SK-N-SH (cell line): ENCODE results near the gene MFSD6L. TPM values are rescaled to one million over a fixed set of nuclear protein-coding genes. Genes with fewer than 3 reads are reported as not detected.

ENCODE experiments used
- CTCF ChIA-PET: fragments of 300-600, 350-600 bp; formaldehyde crosslinking; extraction: SDS; loops from one replicate; lab custom pipeline; 2021; lab: Yijun Ruan, JAX
- POLR2A ChIA-PET: fragments of 350-600 bp; sonication (Branson Sonifier 250); formaldehyde crosslinking; extraction: SDS; loops from one replicate; lab custom pipeline; 2020; ENCODE audit warnings: antibody characterized with exemption, inconsistent platforms; lab: Yijun Ruan, JAX
- DNase-seq: peaks from one replicate; pipeline ENCODE4 v3.0.0; 2012
- H2AFZ ChIP-seq: fragments of 200-600 bp; sonication (generic); 2 replicates; pipeline ENCODE4 v1.8.1; 2016; ENCODE audit warnings: antibody characterized with exemption, mild to moderate bottlenecking, low read depth
- H3F3A ChIP-seq: fragments of 200-600 bp; sonication (generic); replicated peaks from 2 replicates; pipeline ENCODE3; 2016; ENCODE audit warnings: antibody characterized with exemption, mild to moderate bottlenecking; ENCODE audit not compliant: insufficient read depth
- H3K27ac ChIP-seq, 2 experiments: fragments of 200-500 bp in 1 of 2; fragments of 200-600 bp in 1 of 2; sonication (Bioruptor generic) in 1 of 2; sonication (generic), shearing (Covaris generic) in 1 of 2; 2 replicates each; pipeline versions ENCODE4 v1.5.1 to v1.6.1; 2014 to 2016; ENCODE audit warnings: low read depth in 2 of 2, inconsistent platforms in 1 of 2, low read length in 1 of 2, mild to moderate bottlenecking in 1 of 2, mixed read lengths in 1 of 2
- H3K27me3 ChIP-seq: fragments of 200-600 bp; sonication (generic), shearing (Covaris generic); 2 replicates; pipeline ENCODE4 v1.6.1; 2016; ENCODE audit warnings: mixed run types; ENCODE audit not compliant: insufficient read depth
- H3K36me3 ChIP-seq, 2 experiments: fragments of 200-500 bp in 1 of 2; fragments of 200-600 bp in 1 of 2; sonication (Bioruptor generic) in 1 of 2; sonication (generic) in 1 of 2; replicated peaks in 1 of 2; 2 replicates each; pipeline versions ENCODE3 to v1.5.1; 2014 to 2016; ENCODE audit warnings: low read length in 1 of 2, mild to moderate bottlenecking in 1 of 2; ENCODE audit not compliant: insufficient read depth in 2 of 2, control insufficient read depth in 1 of 2
- H3K4me1 ChIP-seq, 2 experiments: fragments of 200-500 bp in 1 of 2; fragments of 200-600 bp in 1 of 2; sonication (Bioruptor generic) in 1 of 2; sonication (generic), shearing (Covaris generic) in 1 of 2; 2 replicates each; pipeline versions ENCODE4 v1.5.1 to v1.6.1; 2014 to 2016; ENCODE audit warnings: low read depth in 1 of 2, low read length in 1 of 2, mixed run types in 1 of 2; ENCODE audit not compliant: insufficient read depth in 2 of 2, control insufficient read depth in 1 of 2
- H3K4me2 ChIP-seq: fragments of 200-600 bp; sonication (generic), shearing (Covaris generic); 2 replicates; pipeline ENCODE4 v1.6.1; 2017; ENCODE audit warnings: mixed run types
- H3K4me3 ChIP-seq, 2 experiments: fragments of 200-500 bp in 1 of 2; fragments of 200-600 bp in 1 of 2; sonication (Bioruptor generic) in 1 of 2; sonication (generic), shearing (Covaris generic) in 1 of 2; 2 replicates each; pipeline versions ENCODE4 v1.5.1 to v1.8.1; 2014 to 2016; ENCODE audit warnings: low read depth in 2 of 2, inconsistent platforms in 1 of 2, low read length in 1 of 2, mild to moderate bottlenecking in 1 of 2, mixed read lengths in 1 of 2, moderate library complexity in 1 of 2
- H3K79me2 ChIP-seq: fragments of 200-600 bp; sonication (generic); 2 replicates; pipeline ENCODE4 v1.8.1; 2017; ENCODE audit warnings: mild to moderate bottlenecking; ENCODE audit not compliant: insufficient read depth
- H3K9ac ChIP-seq: fragments of 200-600 bp; sonication (generic); 2 replicates; pipeline ENCODE4 v1.6.1; 2017; ENCODE audit warnings: mixed run types
- H3K9me2 ChIP-seq: fragments of 200-600 bp; sonication (generic); 2 replicates; pipeline ENCODE4 v1.6.1; 2017; ENCODE audit warnings: mixed run types
- H3K9me3 ChIP-seq: fragments of 200-600 bp; sonication (generic); 2 replicates; pipeline ENCODE4 v1.6.1; 2017; ENCODE audit warnings: mixed run types, mild to moderate bottlenecking, moderate library complexity
- H4K20me1 ChIP-seq: fragments of 200-600 bp; sonication (generic); 2 replicates; pipeline ENCODE4 v1.6.1; 2017; ENCODE audit warnings: mild to moderate bottlenecking, mixed run types; ENCODE audit not compliant: insufficient read depth
- CHD2 ChIP-seq: fragments of 150-350 bp; IDR thresholded peaks from 2 replicates; pipeline ENCODE4 v1.6.1; 2018; ENCODE audit warnings: low read length; ENCODE audit not compliant: partially characterized antibody
- CTCF ChIP-seq: fragments of 200-600 bp; sonication (generic); IDR thresholded peaks from 2 replicates; pipeline ENCODE4 v1.6.1; 2017; ENCODE audit warnings: antibody characterized with exemption, mild to moderate bottlenecking, moderate library complexity
- ELF1 ChIP-seq: IDR thresholded peaks from 2 replicates; pipeline ENCODE4 v1.4.0; 2012
- EP300 ChIP-seq, 2 experiments: IDR thresholded peaks; 2 replicates each; pipeline versions ENCODE4 v1.4.0 to v1.6.1; 2012; ENCODE audit warnings: borderline replicate concordance in 1 of 2, low read depth in 1 of 2, low read length in 1 of 2
- EZH2phosphoT487 ChIP-seq: fragments of 200-600 bp; sonication (generic); IDR thresholded peaks from 2 replicates; pipeline ENCODE4 v1.6.1; 2017; ENCODE audit warnings: low read depth, mixed run types, mild to moderate bottlenecking, antibody characterized with exemption, moderate library complexity, borderline replicate concordance
- FOSL2 ChIP-seq: IDR thresholded peaks from 2 replicates; pipeline ENCODE4 v1.4.0; 2012; ENCODE audit warnings: low read depth, mild to moderate bottlenecking, moderate library complexity, borderline replicate concordance
- GATA2 ChIP-seq: sonication (generic); formaldehyde crosslinking; IDR thresholded peaks from 2 replicates; pipeline ENCODE4 v1.5.0; 2020; ENCODE audit warnings: mild to moderate bottlenecking, missing genetic modification reagents
- MAX ChIP-seq: IDR thresholded peaks from 2 replicates; pipeline ENCODE4 v1.4.0; 2012; ENCODE audit warnings: low read depth
- MEF2A ChIP-seq: IDR thresholded peaks from 2 replicates; pipeline ENCODE4 v1.4.0; 2012; ENCODE audit warnings: low read depth, borderline replicate concordance
- POLR2AphosphoS5 ChIP-seq: IDR thresholded peaks from 2 replicates; pipeline ENCODE4 v1.6.1; 2012; ENCODE audit warnings: low read depth, low read length
- RAD21 ChIP-seq: IDR thresholded peaks from 2 replicates; pipeline ENCODE4 v1.6.1; 2012; ENCODE audit warnings: mild to moderate bottlenecking, low read length
- RCOR1 ChIP-seq: fragments of 150-350 bp; IDR thresholded peaks from 2 replicates; pipeline ENCODE4 v1.6.1; 2017; ENCODE audit warnings: antibody characterized with exemption, low read length
- REST ChIP-seq: IDR thresholded peaks from 2 replicates; pipeline ENCODE4 v1.6.1; 2012; ENCODE audit warnings: mild to moderate bottlenecking, low read depth, low read length, moderate library complexity
- RFX5 ChIP-seq: IDR thresholded peaks from 2 replicates; pipeline ENCODE4 v1.6.1; 2012; ENCODE audit warnings: mild to moderate bottlenecking, improper control_type of control experiment, low read length
- RXRA ChIP-seq: IDR thresholded peaks from 2 replicates; pipeline ENCODE4 v1.4.0; 2012; ENCODE audit warnings: low read depth, mild to moderate bottlenecking, borderline replicate concordance
- SIN3A ChIP-seq: IDR thresholded peaks from 2 replicates; pipeline ENCODE4 v1.6.1; 2012; ENCODE audit warnings: low read depth, mild to moderate bottlenecking, low read length, moderate library complexity, borderline replicate concordance
- SMC3 ChIP-seq: IDR thresholded peaks from 2 replicates; pipeline ENCODE4 v1.6.1; 2012; ENCODE audit warnings: low read depth, low read length, improper control_type of control experiment
- TAF1 ChIP-seq: IDR thresholded peaks from 2 replicates; pipeline ENCODE4 v1.6.1; 2012; ENCODE audit warnings: low read depth, mild to moderate bottlenecking, low read length, moderate library complexity, borderline replicate concordance
- USF1 ChIP-seq: IDR thresholded peaks from 2 replicates; pipeline ENCODE4 v1.4.0; 2012; ENCODE audit warnings: low read depth, borderline replicate concordance
- whole genome bisulfite sequencing: methylation state at CpG from one replicate; pipeline ENCODE4 v1.1.6; 2017; ENCODE audit warnings: low lambda C conversion rate; 5-methylcytosine and 5-hydroxymethylcytosine counted together
- polyA plus RNA-seq, 3 experiments: library from polyadenylated mRNA; depleted of rRNA; stranded (reverse); fragments of >200 nt; gene quantifications; 2 replicates each; pipeline ENCODE4 v1.2.3, GENCODE V29; 2012

MFSD6L gene
- polyA plus RNA-seq, 1 of the 3 experiments (the other 2 are of a cell fraction): not detected

GRCh38 chr17:8791248-8791909, 7.8 kb downstream of the MFSD6L start:
- no peak overlapping the region for H3K27ac ChIP-seq
- no peak overlapping the region for H3K9ac ChIP-seq
- CTCF ChIA-PET: interaction anchor here (1.6 kb wide), 1 partner anchor 408 kb away, joined by 4 read pairs; no protein-coding TSS in a partner anchor
- TF ChIP-seq ELF1 (no peak), CTCF (peak; percentile 38)
- no peaks in the 10 kb centered on the region for H3F3A ChIP-seq
- no peaks in the 10 kb centered on the region for H3K36me3 ChIP-seq
- H3K27me3 ChIP-seq: peaks cover 22% of the 10 kb centered on the region; the same call in 1 of the 2 replicates
- 46% methylated on average over 4 of the region's 4 CpGs for WGBS
- POLR2A ChIA-PET: no interaction called here
- H3K4me2 ChIP-seq: no peak overlapping the region
- H4K20me1 ChIP-seq: no peaks in the 10 kb centered on the region
- H2AFZ ChIP-seq: no peak overlapping the region
- H3K9me2 ChIP-seq: no peaks in the 10 kb centered on the region
- no peak for DNase-seq
- H3K79me2 ChIP-seq: no peaks in the 10 kb centered on the region
- H3K4me1 ChIP-seq: no peaks in the 10 kb centered on the region
- no peaks in the 10 kb centered on the region for H3K9me3 ChIP-seq
- no peak overlapping the region for H3K4me3 ChIP-seq

- Histone ChIP-seq H4K20me1 (no peaks in the 10 kb centered on the region), H3K27me3 (peaks cover 17% of the 10 kb centered on the region; the same call in 1 of the 2 replicates), H3K4me3 (no peak overlapping the region), H3K9me2 (no peaks in the 10 kb centered on the region), H3K36me3 (no peaks in the 10 kb centered on the region)
- 17% methylated on average over 9 of the region's 10 CpGs for WGBS
- POLR2A ChIA-PET: no interaction called here
- CTCF ChIA-PET: interaction anchor here (1.6 kb wide), 1 partner anchor 406 kb away, joined by 4 read pairs; no protein-coding TSS in a partner anchor
- TF ChIP-seq EP300 (IDR thresholded peaks at IDR 0.05; ENCODE audit: borderline replicate concordance in 1 of 2, low read depth in 1 of 2, low read length in 1 of 2) (no peak), SIN3A (no peak), RXRA (no peak), RFX5 (no peak), POLR2AphosphoS5 (no peak), USF1 (no peak), TAF1 (no peak), MAX (no peak), SMC3 (no peak), FOSL2 (no peak), MEF2A (no peak), EZH2phosphoT487 (no peak), REST (no peak), RCOR1 (no peak), RAD21 (no peak), ELF1 (no peak), CHD2 (no peak), GATA2 (no peak)
- TF ChIP-seq, all 33 proteins: peak for 0
- Histone ChIP-seq H3K4me2 (no peak overlapping the region), H3F3A (no peaks in the 10 kb centered on the region), H2AFZ (no peak overlapping the region), H3K79me2 (no peaks in the 10 kb centered on the region), H3K9me3 (no peaks in the 10 kb centered on the region), H3K27ac (no peak overlapping the region), H3K4me1 (peaks cover 0 to 2% of the 10 kb centered on the region in 2 experiments; a peak in 1 of 4 replicates), H3K9ac (no peak overlapping the region)
- DNase-seq: no peak
Measured at GRCh38 chr17:8789743-8790142, 9.4 kb downstream of the MFSD6L start.
